Activated T-cell treated with anti-CD3 and anti-CD28 coated beads, Interleukin-2, amount 50 U/mL, for 48 hours (primary cell): ENCODE results near the gene TMEM8B.
A peak's percentile ranks its signal among the peaks of the same experiment; 100 is the strongest.

ENCODE experiments used
- DNase-seq, 2 experiments: peaks; one replicate each; pipeline ENCODE4 v3.0.0-alpha.2; 2020

Gene TMEM8B

GRCh38 chr9:35829084-35829763 is at the start of gene TMEM8B:
TSS of gene TMEM8B (plus strand) at chr9:35829228. CDS start at chr9:35829448, 220 bp downstream.
- DNase-seq, result peak; percentile 94 to 96

GRCh38 chr9:35781066-35781465 is 48.0 kb upstream of the TMEM8B start:
- DNase-seq, result no peak

GRCh38 chr9:35783418-35783817 is 45.6 kb upstream of the TMEM8B start:
- no peak for DNase-seq

GRCh38 chr9:35789541-35789940 is 39.5 kb upstream of the TMEM8B start:
- DNase-seq, result no peak

- DNase-seq, result no peak
These were observed 39.0 kb upstream of the TMEM8B start for GRCh38 chr9:35790025-35790384.

GRCh38 chr9:35790385-35791296 is 38.4 kb upstream of the TMEM8B start:
- DNase-seq, result peak; percentile 57 to 60

GRCh38 chr9:35791297-35791921 is 37.6 kb upstream of the TMEM8B start, which contains the start of gene NPR2:
TSS of gene NPR2 (plus strand) at chr9:35791591. CDS start at chr9:35792409, 818 bp downstream.
- no peak for DNase-seq

- DNase-seq, result no peak
These were observed 36.8 kb upstream of the TMEM8B start for GRCh38 chr9:35792024-35792813.

- no peak for DNase-seq
These were observed 36.2 kb upstream of the TMEM8B start for GRCh38 chr9:35792826-35793225.

GRCh38 chr9:35793461-35793860 is 35.6 kb upstream of the TMEM8B start:
- DNase-seq, result no peak

- DNase-seq, result no peak
These were observed 33.3 kb upstream of the TMEM8B start for GRCh38 chr9:35795695-35796094.

GRCh38 chr9:35797311-35798109 is 31.5 kb upstream of the TMEM8B start:
- no peak for DNase-seq

GRCh38 chr9:35798658-35799374 is 30.2 kb upstream of the TMEM8B start:
- peak; percentile 62 to 66 for DNase-seq

- DNase-seq, result no peak
These were observed 28.5 kb upstream of the TMEM8B start for GRCh38 chr9:35800530-35800929.

GRCh38 chr9:35801328-35802128 is 27.5 kb upstream of the TMEM8B start:
- DNase-seq, result no peak

GRCh38 chr9:35806101-35806500 is 22.9 kb upstream of the TMEM8B start:
- DNase-seq, result no peak

- DNase-seq, result no peak
These were observed 20.6 kb upstream of the TMEM8B start for GRCh38 chr9:35808433-35808832.

GRCh38 chr9:35810122-35810521 is 18.9 kb upstream of the TMEM8B start:
- no peak for DNase-seq

GRCh38 chr9:35811381-35812024 is 17.5 kb upstream of the TMEM8B start:
- DNase-seq, result no peak
